ENCODE data around the gene LRRK1.

DNA sequence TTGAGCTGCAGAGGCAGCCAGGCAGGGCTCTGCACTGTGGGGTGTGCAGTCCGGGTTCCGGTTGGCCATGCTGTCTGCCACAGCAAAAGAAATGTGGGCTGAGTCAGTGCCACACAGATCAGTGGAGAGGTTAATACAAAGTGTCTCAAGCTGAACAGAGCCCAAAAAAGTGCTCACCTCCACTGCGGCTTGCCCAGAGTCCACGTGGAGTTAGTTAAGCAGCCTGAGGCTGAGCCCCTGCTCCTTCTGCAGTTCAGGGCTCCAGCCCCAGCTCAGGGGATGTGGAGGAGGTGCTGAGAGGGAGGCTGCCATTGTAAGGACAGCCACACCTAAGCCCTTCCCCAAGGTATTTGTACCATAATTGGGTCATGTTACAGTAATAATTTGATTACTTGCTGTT is 85.3 kb downstream of the LRRK1 start:
- TF ChIP-seq CTCF (IDR thresholded peaks at IDR 0.05) (no peak), POLR2A (IDR thresholded peaks at IDR 0.05) (no peak)

Measured in ovary (tissue), 3 donors.